Activated CD8-positive, alpha-beta memory T cell treated with anti-CD3 and anti-CD28 coated beads for 1 hour (primary cell): ENCODE measurements around the gene FMNL1.
"Not testable (repeated sequence)": the region's sequence is repeated elsewhere in the genome, so short reads cannot be mapped to it uniquely, and the experiment has no call there.

Experiments used
- DNase-seq, 2 donors: peaks; one replicate each; pipeline ENCODE4 v3.0.0-alpha.2; 2020; ENCODE audit warnings: low read depth in 1 of 2; ENCODE audit errors: extremely low read depth in 1 of 2

FMNL1 gene

DNA sequence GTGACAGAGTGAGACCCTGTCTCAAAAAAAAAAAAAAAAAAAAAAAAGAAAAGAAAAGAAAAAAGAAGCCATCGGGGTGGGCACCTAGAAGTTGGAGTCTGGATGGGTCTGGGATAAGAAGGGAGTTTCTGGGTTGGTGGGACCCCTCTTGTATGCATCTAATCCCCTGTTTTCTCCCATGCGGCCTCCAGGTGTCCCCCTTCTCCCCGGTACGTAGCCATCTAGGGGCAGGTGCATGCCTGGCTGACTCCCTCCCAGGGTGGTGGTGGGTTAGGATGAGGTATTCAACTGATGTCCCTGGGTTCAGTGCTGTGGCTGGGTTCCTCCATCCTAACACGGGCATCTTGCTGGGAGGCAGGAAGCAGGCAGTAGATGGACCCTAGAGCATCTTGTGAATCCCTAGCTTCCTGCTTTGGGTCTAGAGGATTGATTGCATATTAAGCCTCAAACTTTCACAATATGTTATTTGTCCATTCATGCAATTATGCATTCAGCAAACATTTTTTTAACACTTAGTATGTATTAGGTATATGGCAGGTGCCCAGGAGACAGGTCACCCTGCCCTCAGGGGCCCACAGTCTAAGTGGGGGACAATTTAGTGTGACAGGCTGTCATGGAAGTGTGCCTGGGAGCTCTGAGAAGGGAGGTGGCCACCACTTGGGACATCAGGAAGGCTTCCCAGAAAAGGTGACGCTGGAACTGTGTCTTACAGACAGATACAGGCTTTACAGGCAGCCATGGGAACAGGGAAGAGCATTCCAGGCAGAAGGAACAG is 13.1 kb downstream of the FMNL1 start:
- no peak for DNase-seq

DNA sequence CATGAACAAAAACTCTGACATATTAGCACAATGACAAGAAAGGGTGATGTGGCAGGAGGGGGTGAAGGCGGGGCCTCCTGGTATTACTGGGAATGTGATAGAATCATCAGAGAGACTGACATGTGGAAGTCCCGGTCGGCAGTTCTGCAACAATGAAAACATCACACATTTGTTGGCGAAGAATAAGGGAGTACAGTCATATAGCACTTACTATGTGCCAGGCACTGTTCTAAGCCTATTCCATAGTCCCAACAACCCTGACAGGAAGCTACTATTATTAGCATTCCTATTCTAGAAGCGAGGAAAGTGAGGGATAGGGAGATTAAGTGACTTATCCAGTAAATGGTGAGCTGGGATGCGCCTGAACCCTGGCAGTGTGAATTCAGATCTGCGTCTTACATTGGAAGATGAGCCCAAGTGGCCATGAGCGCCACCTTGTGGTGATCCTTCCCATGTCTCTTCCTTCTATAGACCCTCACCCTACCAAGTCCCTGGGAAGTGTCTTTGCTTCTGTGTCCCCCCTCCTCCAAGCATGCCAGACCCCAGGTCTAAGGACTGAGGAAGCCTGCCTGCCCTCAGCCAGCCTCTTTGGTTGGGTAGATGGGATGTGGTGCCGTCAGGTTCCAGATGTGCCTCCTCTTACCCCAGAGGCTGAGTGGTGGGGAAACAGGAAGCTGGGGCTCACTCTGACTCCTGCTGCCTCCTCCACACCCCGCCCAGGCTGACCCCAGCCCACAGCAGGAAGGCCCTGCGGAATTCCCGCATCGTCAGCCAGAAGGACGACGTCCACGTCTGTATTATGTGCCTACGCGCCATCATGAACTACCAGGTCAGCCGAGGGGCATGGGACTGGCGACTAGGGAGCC is 14.0 kb downstream of the FMNL1 start:
- DNase-seq, result peak; percentile 61 to 72

DNA sequence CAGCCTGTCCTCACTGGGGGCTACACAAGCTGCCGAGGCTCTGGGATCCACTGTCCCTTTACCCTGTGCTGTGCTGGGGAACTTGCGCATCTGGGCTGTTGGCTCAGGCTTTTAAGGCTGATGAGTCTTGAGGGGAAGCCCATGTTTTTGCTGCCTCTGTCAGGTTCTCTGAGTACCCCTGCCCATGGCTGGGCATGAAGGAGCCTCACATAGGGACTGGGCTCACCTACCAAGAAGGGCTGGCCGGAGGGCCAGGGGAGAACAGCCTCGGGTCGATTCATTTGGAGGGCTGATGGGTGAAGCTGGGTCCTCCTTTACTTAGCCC is 14.6 kb downstream of the FMNL1 start:
- no peak for DNase-seq

- DNase-seq, result no peak
Observed at GRCh38 chr17:45237686-45238085, 16.0 kb downstream of the FMNL1 start.

DNA sequence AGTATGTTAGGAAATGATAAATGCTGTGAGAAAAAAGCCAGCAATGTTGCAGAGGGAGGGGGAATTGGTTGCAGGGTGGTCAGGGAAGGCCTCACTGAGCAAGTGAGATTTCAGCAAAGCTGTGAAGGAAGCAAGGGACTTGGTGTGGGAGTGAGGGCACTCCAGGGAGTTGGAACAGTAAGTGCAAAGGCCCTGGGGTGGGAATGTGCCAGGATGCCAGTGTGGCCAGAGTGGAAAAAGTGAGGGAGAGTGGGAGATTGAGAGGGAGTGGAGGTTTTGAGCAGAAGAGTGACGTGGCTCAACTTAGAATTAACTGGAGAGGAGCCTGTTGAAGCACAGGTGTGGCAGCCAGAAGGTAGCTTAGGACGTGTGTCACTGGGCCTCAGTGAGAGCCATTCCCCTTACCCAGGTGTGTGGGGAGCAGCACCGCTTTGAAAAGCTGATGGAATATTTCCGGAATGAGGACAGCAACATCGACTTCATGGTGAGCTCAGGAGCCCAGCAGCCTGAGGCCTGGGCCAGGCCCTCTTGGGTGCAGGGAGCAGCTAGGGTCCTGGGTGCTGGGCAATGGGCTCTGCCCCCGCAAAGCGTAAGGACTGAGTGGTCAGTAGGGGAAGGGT is 16.6 kb downstream of the FMNL1 start:
- DNase-seq, result no peak

DNA sequence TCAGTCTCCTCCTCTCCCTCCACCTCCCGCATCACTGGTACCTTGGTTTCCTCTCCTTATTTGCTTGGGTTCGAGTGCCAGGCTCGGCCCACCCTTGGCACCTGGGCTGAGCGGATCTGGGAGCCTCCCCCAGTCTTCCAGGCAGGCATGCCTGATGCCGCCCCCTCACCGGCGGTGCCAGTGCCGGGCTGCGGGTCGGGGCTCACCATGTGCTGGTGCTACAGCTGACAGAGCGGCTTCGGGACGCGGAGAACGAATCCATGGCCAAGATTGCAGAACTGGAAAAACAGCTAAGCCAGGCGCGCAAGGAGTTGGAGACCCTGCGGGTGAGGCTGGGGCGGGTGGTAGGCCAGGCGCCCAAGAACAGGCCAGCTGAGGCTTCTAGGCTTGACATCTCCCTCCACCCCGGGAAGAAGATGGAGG is 19.2 kb downstream of the FMNL1 start:
- DNase-seq, result no peak

- no peak for DNase-seq
Observed at GRCh38 chr17:45241328-45242028, 19.8 kb downstream of the FMNL1 start.

DNA sequence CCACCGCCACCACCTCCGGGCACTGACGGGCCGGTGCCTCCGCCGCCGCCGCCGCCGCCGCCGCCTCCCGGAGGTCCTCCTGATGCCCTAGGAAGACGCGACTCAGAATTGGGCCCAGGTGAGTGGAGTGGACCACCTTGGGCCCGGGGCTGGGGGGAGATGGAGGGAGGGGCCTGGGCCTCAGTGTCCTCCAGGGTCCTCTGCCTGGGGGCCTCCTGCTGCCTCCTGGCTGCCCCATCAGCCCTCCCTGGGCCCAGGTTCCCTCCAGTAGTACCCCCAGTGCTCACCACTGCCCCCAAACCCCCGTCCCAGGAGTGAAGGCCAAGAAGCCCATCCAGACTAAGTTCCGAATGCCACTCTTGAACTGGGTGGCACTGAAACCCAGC is 20.3 kb downstream of the FMNL1 start:
- DNase-seq, result no peak

- no peak for DNase-seq
Observed at GRCh38 chr17:45243750-45244149, 22.1 kb downstream of the FMNL1 start.

GRCh38 chr17:45244725-45245656 is 23.3 kb downstream of the FMNL1 start:
- DNase-seq, result no peak

DNA sequence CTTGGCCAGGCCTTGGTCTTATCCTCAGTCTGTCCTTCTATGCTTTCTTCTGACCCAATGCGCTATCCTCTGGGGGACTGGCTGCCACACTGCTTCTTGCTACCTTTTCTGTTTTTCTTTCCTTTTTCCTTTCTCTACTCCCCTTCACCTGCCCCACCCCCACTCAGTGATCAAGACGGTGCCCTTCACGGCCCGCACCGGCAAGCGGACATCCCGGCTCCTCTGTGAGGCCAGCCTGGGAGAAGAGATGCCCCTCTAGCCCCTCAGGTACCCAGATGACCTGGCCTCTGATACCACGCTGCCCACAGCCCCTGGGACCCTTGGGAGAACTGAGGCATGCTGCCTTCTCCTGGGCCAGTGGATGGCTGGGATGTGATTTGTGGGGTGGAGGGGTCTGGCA is 24.7 kb downstream of the FMNL1 start:
- DNase-seq, result no peak

DNA sequence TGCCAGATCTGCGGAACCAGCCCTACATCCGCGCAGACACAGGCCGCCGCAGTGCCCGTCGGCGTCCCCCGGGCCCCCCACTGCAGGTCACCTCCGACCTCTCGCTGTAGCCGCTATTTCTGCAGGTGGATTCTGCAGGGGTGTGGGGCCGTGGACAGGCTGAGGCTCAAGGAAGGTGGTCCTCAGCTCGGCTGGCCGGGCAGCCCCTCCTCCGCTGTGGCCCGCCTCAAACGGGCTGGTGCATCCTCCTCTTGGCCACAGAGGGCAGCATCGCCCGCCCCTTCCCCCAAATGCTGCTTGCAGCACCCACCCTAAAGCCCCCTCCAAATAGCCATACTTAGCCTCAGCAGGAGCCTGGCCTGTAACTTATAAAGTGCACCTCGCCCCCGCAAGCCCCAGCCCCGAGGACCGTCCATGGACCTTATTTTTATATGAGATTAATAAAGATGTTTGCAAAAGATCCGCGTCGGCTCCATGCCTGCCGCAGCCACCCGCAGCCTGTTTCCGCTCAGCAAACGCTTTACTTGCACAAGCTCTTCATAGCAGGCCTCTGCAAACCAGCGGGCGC is 25.3 kb downstream of the FMNL1 start:
- no peak for DNase-seq

GRCh38 chr17:45247429-45248131 is 25.9 kb downstream of the FMNL1 start:
- peak; percentile 92 to 95 for DNase-seq

GRCh38 chr17:45248132-45248957 is 26.7 kb downstream of the FMNL1 start:
- DNase-seq, result peak in 1 of 2 donors; percentile 69

DNA sequence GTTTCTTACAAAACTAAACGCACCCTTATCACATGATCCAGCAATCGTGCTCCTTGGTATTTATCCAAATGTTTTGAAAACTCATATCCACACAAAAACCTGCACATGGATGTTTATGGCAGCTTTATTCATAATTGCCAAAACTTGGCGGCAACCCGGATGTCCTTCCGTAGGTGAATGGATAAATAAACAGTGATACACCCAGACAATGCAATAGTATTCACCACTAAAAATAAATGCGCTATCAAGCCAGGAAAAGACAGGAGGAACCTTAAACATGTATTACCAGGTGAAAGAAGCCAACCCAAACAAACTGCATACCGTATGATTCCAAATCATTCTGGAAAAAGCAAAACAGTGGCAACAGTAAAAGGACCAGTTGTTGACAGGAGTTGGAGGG is 30.2 kb downstream of the FMNL1 start:
- DNase-seq, result no peak

GRCh38 chr17:45253237-45253636 is 31.6 kb downstream of the FMNL1 start:
- DNase-seq, result not testable (repeated sequence)

- DNase-seq, result no peak
Observed at GRCh38 chr17:45253879-45254278, 32.2 kb downstream of the FMNL1 start.

GRCh38 chr17:45255358-45255757 is 33.7 kb downstream of the FMNL1 start:
- no peak for DNase-seq
